Inflammatory macrophage treated with lipopolysaccharide for 4 hours (primary cell): Measurements from ENCODE around the gene PARD6G.

Experiments used
- DNase-seq: peaks from one replicate; pipeline ENCODE4 v3.0.0-alpha.2; 2020

PARD6G gene

GRCh38 chr18:80189531-80189865 lies 57.8 kb downstream of the PARD6G start:
- DNase-seq: no peak

GRCh38 chr18:80188643-80189530 lies 58.4 kb downstream of the PARD6G start:
- DNase-seq: no peak

- DNase-seq: no peak
Measured at GRCh38 chr18:80187956-80188642, 59.2 kb downstream of the PARD6G start.

GRCh38 chr18:80185545-80185944 lies 61.8 kb downstream of the PARD6G start:
- no peak for DNase-seq

- DNase-seq: no peak
Measured at GRCh38 chr18:80184243-80184772, 63.0 kb downstream of the PARD6G start.

GRCh38 chr18:80183273-80184050 lies 63.9 kb downstream of the PARD6G start:
- DNase-seq: no peak

GRCh38 chr18:80182855-80183254 lies 64.5 kb downstream of the PARD6G start:
- DNase-seq: no peak

GRCh38 chr18:80181642-80182461 lies 65.5 kb downstream of the PARD6G start:
- no peak for DNase-seq

- no peak for DNase-seq
Measured at GRCh38 chr18:80180778-80181564, 66.3 kb downstream of the PARD6G start.

GRCh38 chr18:80179857-80180558 lies 67.3 kb downstream of the PARD6G start:
- no peak for DNase-seq

GRCh38 chr18:80178935-80179818 lies 68.1 kb downstream of the PARD6G start:
- no peak for DNase-seq

- no peak for DNase-seq
Measured at GRCh38 chr18:80177128-80177527, 70.2 kb downstream of the PARD6G start.

GRCh38 chr18:80176334-80177073 lies 70.8 kb downstream of the PARD6G start:
- DNase-seq: no peak

GRCh38 chr18:80175451-80176204 lies 71.7 kb downstream of the PARD6G start:
- no peak for DNase-seq

GRCh38 chr18:80173060-80173459 lies 74.3 kb downstream of the PARD6G start:
- DNase-seq: no peak

- DNase-seq: no peak
Measured at GRCh38 chr18:80172056-80172455, 75.3 kb downstream of the PARD6G start.

- peak; percentile 21 for DNase-seq
Measured at GRCh38 chr18:80171054-80171872, 76.1 kb downstream of the PARD6G start.
